Pancreas (tissue), 10 donors: ENCODE data around the gene BIK. TPM values are rescaled to one million over a fixed set of nuclear protein-coding genes. Genes with fewer than 3 reads are reported as not detected.
A peak's percentile ranks its signal among the peaks of the same experiment; 100 is the strongest.

Experiments
- ATAC-seq, 4 donors: fragments of 200-7000 bp; cut with Tn5 transposase; one replicate each; pipeline versions ENCODE4 v1.8.0 to v1.9.1; 2020; ENCODE audit warnings: mild to moderate bottlenecking in 4 of 4, moderate library complexity in 4 of 4
- DNase-seq, 6 donors: peaks; one replicate each; pipeline ENCODE4 v3.0.0-alpha.2; 2020
- FAIRE-seq: peaks from 2 replicates; lab custom pipeline; 2012; peaks lifted over from hg19 to GRCh38; lab: Jason Lieb, UNC
- H3K27ac ChIP-seq, 4 donors: fragments of 200-600 bp; sonication (generic); 1 replicate in 3 of 4; 2 replicates in 1 of 4; pipeline versions ENCODE4 v1.5.0 to v1.8.0; 2020
- H3K27me3 ChIP-seq, 4 donors: fragments of 200-600 bp; one replicate each; pipeline ENCODE4 v1.8.0; 2021
- H3K36me3 ChIP-seq, 3 donors: fragments of 200-600 bp; sonication (generic) in 1 of 3; one replicate each; pipeline versions ENCODE4 v1.5.0 to v1.8.0; 2020 to 2021
- H3K4me1 ChIP-seq, 3 donors: fragments of 200-600 bp; one replicate each; pipeline ENCODE4 v1.8.0; 2021
- H3K4me3 ChIP-seq, 4 donors: fragments of 200-600 bp; sonication (generic) in 2 of 4; one replicate each; pipeline versions ENCODE4 v1.5.0 to v1.8.0; 2020 to 2021
- H3K9me3 ChIP-seq, 4 donors: fragments of 200-600 bp; one replicate each; pipeline ENCODE4 v1.8.0; 2021
- CTCF ChIP-seq, 4 donors: fragments of 200-600 bp; sonication (generic) in 3 of 4; IDR thresholded peaks; one replicate each; pipeline versions ENCODE4 v1.5.0 to v1.8.0; 2021; ENCODE audit warnings: antibody characterized with exemption in 4 of 4
- whole genome bisulfite sequencing, 2 donors: extraction: QIAGEN DNeasy Blood & Tissue Kit; methylation state at CpG; one replicate each; pipeline ENCODE4 v1.1.7; 2013; 5-methylcytosine and 5-hydroxymethylcytosine counted together
- intact Hi-C, 3 donors: fragments of 100-400 bp; cut with DNase I; formaldehyde crosslinking; loops; one replicate each; pipeline versions ENCODE4 v1.11.1 to v1.14.2; 2022
- polyA plus RNA-seq, 2 donors: library from polyadenylated mRNA; stranded (reverse); fragments of 200-250 nt; gene quantifications; one replicate each; pipeline ENCODE4 v1.2.3, GENCODE V29; 2013
- total RNA-seq, 6 donors: library from RNA; stranded (reverse); fragmentation: NEBNext Ultra II Directional in 4 of 6; extraction: Animal tissue kit (Norgen Biotek cat#: 25700) in 4 of 6; gene quantifications; one replicate each; pipeline versions ENCODE4 v1.2.1 to v1.2.4, GENCODE V29; 2021 to 2023
- donor health status: healthy with polysubstance abuse.
- donor health status: DM: no; HTN: no; CAD: no; lungs with moderate emphysema.
- donor health status: DM: no; HTN: no; CAD: no.
- donor health status: control.
- donor health status: control.
- donor health status: Bipolar disorder and iron deficiency.
- donor health status: DM: yes; HTN: yes; CAD: no.
- donor health status: DM: no; HTN: no; CAD: no.
- donor health status: DM: no; HTN: no; CAD: no.
- donor health status: DM: yes; HTN: yes; CAD: no.

Gene BIK
- total and polyA plus RNA-seq, 8 donors: 0.97 to 8.4 (median 3.1) TPM

- FAIRE-seq: no peak
- no peaks in the 10 kb centered on the region for H3K9me3 ChIP-seq
- 90 to 91% methylated on average over 17 of the region's 17 CpGs for whole genome bisulfite sequencing, 2 donors
- no peak for TF ChIP-seq CTCF (IDR thresholded peaks at IDR 0.05)
- DNase-seq: no peak
- peaks cover 0 to under 1% (median 0%) of the 10 kb centered on the region in 3 donors for H3K36me3 ChIP-seq
- no peak overlapping the region for H3K4me3 ChIP-seq
- peak in 3 of 4 donors; percentile 7 to 48 (median 44) for ATAC-seq
- peak overlapping the region in 2 of 4 donors; percentile 41 to 52 for H3K27ac ChIP-seq
- H3K27me3 ChIP-seq: no peaks in the 10 kb centered on the region
- intact Hi-C loops: no loop called here
- H3K4me1 ChIP-seq: peaks cover 5 to 12% (median 10%) of the 10 kb centered on the region in 3 donors
Observed at GRCh38 chr22:43127166-43127908, 16.8 kb downstream of the BIK start.

GRCh38 chr22:43128116-43128515 lies 17.6 kb downstream of the BIK start:
- no peaks in the 10 kb centered on the region for H3K27me3 ChIP-seq
- no peak for TF ChIP-seq CTCF (IDR thresholded peaks at IDR 0.05)
- H3K4me3 ChIP-seq: no peak overlapping the region
- H3K36me3 ChIP-seq: peaks cover 0 to 8% (median 0%) of the 10 kb centered on the region in 3 donors
- H3K4me1 ChIP-seq: peaks cover 5 to 12% (median 10%) of the 10 kb centered on the region in 3 donors
- ATAC-seq (peak in 2 of 4 donors; percentile 4 to 18), FAIRE-seq (no peak), DNase-seq (no peak)
- peak overlapping the region in 1 of 4 donors; percentile 52 for H3K27ac ChIP-seq
- 73 to 79% methylated on average over 13 of the region's 13 CpGs for WGBS, 2 donors
- intact Hi-C loops: no loop called here
- no peaks in the 10 kb centered on the region for H3K9me3 ChIP-seq

GRCh38 chr22:43128928-43129424 lies 18.4 kb downstream of the BIK start:
- no peak for FAIRE-seq
- 24 to 28% methylated on average over 20 of the region's 20 CpGs for WGBS, 2 donors

GRCh38 chr22:43129426-43130425 lies 19.2 kb downstream of the BIK start:
- DNase-seq (no peak), FAIRE-seq (no peak), ATAC-seq (peak in 1 of 4 donors; percentile 2)
- H3K9me3 ChIP-seq: no peaks in the 10 kb centered on the region
- H3K27me3 ChIP-seq: no peaks in the 10 kb centered on the region
- no peak overlapping the region for H3K4me3 ChIP-seq
- intact Hi-C loops: no loop called here
- peaks cover 5 to 12% (median 10%) of the 10 kb centered on the region in 3 donors for H3K4me1 ChIP-seq
- peaks cover 0 to 11% (median 0%) of the 10 kb centered on the region in 3 donors for H3K36me3 ChIP-seq
- H3K27ac ChIP-seq: peak overlapping the region in 1 of 4 donors; percentile 68
- TF ChIP-seq CTCF (IDR thresholded peaks at IDR 0.05): no peak
- WGBS, 2 donors: 57 to 63% methylated on average over 16 of the region's 16 CpGs

More at GRCh38 chr22:43128928-43129424, 18.4 kb downstream of the BIK start:
- Histone ChIP-seq H3K36me3 (peaks cover 0 to 11% (median 0%) of the 10 kb centered on the region in 3 donors), H3K27ac (peak overlapping the region in 1 of 4 donors; percentile 68), H3K9me3 (no peaks in the 10 kb centered on the region), H3K4me3 (no peak overlapping the region), H3K27me3 (no peaks in the 10 kb centered on the region), H3K4me1 (peaks cover 5 to 12% (median 10%) of the 10 kb centered on the region in 3 donors)
- intact Hi-C loops: no loop called here
- TF ChIP-seq CTCF (IDR thresholded peaks at IDR 0.05): no peak
- ATAC-seq: peak; percentile 67 to 86 (median 69)
- DNase-seq: peak; percentile 34 to 80 (median 66)
